Urothelium cell line (cell line): ENCODE data around the gene ARHGEF16.

Source experiments
- DNase-seq: peaks from one replicate; pipeline ENCODE4 v3.0.0; 2011; ENCODE audit warnings: low spot score, mixed read lengths
- FAIRE-seq: peaks from 2 replicates; lab custom pipeline; 2011; peaks lifted over from hg19 to GRCh38; lab: Jason Lieb, UNC

The ARHGEF16 gene

DNA sequence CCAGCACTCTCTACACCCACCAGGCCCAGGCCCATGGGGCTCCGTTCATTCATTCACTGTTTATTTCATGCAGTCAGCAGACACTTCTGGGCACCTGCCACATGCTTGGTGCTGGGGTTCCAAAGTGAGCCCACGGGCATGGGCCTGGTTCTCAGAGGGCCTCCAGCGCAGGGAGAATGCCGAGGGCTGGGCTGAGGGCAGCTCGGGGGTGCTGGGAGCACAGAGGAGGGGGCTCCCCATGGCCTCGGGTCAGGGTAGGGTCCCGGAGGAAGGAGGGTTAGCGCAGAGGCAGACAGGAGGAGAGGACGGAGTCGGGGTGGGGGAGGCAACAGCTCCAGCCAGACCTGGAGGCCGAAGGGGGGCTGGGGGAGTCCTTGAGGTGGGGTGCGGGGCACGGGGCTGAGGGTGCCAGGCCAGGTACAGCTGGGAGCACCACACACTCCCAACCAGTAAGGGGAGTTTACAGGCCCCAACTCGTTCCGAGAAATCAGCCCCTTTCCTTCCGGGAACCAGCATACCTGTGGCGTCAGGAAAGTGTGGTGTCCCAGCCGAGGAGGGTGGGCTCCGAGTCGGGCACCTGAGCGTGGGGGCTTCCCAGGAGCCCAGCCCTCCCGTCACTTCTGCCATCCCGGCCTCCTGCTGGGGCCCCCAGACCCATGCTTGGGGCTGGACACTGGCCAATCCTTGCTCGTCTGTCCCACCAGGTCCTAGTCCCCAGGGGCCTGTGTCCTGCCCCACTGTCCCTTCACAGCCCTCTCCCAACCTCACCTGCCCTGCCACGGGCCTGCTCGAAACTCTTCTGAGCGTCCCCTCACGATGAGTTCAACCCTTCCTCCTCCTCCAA is 10.8 kb downstream of the ARHGEF16 start:
- no peak for FAIRE-seq
- DNase-seq: no peak

DNA sequence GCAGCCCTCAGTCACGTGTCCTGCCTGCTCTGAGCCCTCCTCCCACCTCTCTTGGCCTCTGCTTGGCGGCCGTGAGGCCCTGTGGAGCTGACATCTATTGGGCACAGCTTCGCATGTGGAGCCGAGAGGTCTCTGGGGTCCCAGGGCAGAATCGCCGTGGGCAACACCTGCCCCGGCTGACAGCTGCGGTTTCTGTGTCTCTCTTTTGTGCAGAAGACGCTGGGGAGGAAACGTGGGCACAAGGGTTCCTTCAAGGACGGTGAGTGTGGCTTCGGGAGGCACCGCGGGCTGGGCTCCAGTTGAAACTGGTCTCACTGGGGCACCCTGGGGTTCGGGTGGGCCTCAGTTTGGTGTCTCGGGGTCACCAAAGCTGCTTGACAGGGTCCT is 11.5 kb downstream of the ARHGEF16 start:
- DNase-seq (no peak), FAIRE-seq (no peak)

DNA sequence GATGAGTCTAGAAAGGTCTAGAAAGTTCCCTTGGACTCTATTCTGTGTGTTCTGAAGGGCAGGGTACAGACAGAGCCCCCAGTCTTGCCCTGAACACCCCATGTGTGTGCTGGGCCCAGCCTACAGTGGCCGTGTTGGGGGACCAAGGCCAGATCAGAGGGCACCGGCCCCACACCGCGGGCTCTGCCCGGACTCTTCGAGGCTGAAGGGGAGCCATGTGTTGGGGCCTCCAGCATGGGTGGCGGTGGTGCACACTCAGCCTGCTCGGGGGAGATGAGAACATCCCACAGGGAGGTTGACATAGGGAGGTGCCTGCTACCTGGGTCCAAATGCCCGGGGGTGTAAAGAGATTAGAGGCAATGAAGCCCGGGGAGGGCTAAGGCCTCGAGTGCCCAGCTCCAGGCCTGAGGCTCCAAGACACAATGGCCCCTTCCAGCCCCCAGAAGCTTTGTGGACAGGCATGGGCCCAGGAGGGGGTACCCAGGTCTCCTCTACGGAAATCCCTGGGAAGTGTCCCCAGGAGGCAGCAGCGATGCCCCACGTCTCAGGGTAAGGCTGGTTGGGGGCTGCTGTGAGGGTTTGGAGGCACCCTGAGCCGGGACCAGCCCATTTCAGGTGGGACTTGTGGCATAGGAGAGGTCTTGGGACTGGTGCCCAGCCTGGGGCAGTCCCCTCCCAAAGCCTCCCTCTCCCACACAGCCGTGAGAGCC is 12.1 kb downstream of the ARHGEF16 start:
- FAIRE-seq (no peak), DNase-seq (no peak)

DNA sequence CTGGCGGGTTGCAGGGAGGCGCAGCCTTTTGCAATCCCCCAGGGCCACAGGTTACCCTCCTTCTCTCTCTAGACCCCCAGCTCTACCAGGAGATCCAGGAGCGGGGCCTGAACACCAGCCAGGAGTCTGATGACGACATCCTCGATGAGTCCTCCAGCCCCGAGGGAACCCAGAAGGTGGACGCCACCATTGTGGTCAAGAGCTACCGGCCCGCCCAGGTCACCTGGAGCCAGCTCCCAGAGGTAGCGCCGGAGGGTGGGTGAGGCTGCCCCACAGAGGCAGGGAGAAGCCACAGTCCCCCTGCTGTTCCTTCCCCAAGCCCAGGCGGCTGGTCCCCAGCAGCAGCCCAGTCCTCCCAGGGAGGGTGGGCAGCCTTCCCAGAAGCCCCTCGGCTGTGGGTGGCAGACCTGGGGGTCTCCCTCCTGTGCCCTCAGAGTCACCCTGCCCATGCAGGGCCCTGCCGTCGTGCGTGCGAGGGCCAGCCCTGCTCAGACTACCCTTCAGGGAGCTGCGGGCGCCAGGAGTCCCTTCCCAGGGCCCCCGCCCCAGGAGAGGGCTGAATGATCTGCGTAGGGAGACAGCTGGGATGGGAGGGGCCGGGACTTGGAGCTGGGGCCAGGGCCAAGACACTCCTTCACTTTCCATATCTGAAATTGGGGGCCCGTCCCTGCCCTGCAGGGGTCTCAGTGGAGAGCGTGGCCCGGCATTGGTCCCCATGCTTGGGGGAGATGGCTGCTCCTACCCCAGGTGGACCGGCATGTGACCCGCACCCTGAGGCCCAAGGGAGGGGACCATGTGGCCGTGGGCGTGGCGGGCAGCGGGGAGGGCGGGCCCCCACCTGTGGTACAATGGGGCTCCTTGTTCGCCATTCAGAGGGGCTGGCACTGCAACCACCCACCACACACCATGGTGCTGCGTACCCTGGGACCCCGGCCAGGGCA is 12.9 kb downstream of the ARHGEF16 start:
- no peak for FAIRE-seq
- DNase-seq: no peak

DNA sequence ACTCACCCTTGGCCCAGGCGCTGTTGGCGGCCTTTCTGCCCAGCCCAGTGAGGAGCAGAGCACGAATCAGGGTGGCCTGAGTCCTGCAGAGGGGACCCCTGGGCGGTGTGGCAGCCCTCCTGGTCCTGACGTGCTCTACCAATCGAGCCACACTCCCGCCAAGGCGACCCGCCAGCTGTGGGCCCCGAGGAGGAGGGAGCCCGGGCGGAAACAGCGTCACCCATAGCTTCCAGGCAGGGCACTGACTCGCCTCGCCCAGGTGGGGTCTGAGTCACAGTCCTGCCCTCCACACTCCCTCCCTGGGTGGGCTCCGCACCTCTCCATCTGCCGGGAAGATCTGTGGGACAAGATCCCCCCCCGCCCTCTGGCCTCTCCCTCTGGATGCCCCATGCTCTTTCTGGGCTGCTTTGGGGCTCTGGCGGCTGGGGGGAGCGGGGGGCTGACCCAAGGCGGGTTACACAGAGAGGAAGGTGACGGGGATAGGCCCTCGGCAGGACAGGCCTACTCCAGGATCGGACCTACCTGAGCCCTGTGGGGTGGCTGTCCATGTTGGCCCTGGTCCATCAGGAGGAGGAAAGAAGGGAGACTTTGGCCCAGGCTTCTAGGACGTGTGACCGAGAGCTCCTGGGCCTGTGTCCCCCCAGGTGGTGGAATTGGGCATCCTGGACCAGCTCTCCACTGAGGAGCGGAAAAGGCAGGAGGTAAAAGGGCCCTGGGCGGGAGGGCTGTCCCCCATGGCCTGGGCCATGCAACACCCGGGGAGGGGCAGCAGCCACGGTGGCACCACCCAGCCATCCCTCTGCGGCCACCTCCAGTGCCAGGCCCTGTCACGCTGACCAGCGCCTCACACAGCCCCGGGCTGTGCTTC is 14.0 kb downstream of the ARHGEF16 start:
- DNase-seq (peak; percentile 30), FAIRE-seq (no peak)

DNA sequence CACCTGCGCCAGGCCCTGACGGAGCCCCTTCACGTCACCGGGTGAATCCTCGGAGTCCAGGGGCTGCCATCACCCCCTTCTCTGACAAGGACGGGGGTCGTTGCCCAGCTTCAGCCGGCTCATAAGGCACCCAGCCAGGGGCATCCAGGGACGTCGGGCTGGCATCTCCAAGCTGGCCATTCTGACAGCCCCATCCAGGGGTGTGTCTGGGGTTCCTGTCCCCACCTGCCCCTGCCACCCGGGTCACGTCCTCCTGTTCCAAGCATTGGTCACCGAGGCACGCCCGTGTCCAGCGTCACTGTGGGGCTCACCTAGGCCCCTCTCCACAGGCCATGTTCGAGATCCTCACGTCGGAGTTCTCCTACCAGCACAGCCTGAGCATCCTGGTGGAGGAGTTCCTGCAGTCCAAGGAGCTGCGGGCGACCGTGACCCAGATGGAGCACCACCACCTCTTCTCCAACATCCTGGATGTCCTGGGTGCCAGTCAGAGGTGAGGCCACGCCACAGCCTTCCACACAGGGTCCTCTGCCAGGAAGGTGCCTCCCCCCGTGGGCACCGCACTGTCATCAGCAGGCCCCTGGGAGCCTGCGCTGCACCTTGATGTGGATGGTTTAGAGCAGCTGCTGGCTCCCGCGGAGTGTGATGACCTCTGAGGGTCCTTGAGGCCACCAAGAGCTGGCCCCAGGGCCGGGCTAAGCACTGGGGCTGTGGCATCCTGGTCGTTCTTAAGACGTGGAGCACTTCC is 14.8 kb downstream of the ARHGEF16 start:
- no peak for DNase-seq
- no peak for FAIRE-seq

DNA sequence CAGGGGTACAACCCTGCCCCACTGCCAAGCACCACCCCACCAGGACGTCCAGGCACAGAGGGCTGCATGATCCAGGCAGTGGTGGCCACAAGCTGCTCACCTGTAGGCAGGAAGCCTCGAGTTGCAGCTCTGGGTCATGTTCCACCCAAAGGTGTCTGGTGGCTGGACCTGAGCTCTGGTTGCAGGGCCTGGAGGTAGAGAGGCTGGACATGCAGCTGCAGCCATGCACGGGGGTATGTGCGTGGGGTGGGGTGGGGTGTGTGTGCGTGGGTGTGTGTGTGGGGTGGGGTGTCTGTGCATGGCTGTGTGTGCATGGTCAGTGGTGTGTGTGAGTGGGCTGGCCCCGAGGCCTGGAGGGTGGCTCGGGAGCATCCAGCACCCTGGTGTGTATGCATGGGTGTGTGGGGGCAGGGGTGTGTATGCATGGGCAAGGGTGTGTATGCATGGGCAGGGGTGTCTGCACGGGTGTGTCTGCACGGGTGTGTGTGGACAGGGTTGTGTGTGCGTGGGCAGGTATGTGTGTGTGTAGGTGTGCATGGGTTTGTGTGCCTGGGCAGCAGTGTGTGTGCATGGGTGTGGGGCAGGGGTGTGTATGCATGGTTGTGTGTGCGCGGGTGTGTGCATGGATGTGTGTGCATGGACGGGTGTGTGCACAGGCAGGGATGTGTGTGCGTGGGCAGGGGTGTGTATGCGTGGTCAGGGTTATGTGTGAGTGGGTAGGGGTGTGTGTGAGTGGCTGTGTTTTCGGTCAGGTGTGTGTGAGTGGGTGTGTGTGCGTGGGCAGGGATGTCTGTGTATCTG is 15.6 kb downstream of the ARHGEF16 start:
- no peak for DNase-seq
- FAIRE-seq: peak; percentile 58

DNA sequence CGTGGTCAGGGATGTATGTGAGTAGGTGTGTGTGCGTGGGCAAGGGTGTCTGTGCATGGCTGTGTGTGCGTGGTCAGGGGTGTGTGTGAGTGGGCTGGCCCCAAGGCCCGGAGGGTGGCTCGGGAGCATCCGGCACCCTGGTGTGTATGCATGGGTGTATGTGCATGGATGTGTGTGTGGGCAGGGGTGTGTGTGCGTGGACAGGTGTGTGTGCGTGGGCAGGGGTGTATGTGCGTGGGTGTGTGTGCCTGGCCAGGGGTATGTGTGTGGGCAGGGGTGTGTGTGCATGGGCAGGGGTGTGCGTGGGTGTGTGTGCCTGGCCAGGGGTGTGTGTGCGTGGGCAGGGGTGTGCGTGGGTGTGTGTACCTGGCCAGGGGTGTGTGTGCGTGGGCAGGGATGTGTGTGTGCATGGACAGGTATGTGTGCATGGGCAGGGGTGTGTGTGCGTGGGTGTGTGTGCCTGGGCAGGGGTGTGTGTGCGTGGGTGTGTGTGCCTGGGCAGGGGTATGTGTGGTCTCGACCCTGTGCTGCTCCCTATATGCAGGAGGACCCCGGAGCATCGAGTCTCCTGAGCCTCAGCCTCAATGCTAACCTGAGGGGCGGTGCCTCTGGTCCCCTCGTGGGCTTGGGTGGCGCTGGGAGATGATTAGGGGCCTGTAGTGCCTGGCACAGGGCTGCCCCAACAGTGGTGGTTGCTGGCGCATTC is 16.3 kb downstream of the ARHGEF16 start:
- peak; percentile 92 for FAIRE-seq
- DNase-seq: no peak

DNA sequence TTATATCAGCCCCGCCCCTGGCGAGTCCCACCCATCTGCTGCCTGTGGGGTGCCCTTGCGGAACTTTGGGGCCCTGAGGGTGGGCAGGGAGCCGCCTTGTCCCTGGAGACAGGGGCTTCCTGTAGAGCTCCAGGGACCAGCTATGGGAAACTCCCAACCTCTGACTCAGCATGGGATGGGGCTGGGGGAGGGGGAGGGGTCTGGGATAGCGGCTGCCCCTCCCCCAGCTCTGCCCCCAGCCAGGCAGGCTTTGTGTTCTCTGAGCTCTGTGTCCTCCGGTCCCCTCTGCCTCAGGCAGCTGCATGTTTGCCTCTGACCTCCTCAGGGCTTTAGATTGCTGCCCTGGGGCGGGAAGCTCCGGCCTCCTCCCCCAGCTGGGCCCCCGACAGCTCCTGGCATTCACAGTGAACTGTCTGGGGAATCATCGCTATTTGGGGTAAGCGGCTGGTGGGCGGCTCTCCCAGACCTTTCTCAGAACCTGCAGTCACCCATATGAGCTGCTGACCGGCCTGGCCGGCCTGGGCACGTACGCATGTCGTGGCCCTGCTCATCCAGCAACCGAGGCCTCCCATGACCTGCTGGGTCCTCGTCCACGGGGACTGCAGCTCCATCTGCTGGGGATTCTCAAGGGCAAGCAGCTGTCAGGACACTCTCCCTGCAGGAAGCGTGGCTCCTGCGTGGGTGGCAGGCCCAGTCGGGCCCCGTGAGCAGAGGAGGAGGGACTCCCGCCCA is 17.1 kb downstream of the ARHGEF16 start:
- FAIRE-seq (no peak), DNase-seq (peak; percentile 50)

DNA sequence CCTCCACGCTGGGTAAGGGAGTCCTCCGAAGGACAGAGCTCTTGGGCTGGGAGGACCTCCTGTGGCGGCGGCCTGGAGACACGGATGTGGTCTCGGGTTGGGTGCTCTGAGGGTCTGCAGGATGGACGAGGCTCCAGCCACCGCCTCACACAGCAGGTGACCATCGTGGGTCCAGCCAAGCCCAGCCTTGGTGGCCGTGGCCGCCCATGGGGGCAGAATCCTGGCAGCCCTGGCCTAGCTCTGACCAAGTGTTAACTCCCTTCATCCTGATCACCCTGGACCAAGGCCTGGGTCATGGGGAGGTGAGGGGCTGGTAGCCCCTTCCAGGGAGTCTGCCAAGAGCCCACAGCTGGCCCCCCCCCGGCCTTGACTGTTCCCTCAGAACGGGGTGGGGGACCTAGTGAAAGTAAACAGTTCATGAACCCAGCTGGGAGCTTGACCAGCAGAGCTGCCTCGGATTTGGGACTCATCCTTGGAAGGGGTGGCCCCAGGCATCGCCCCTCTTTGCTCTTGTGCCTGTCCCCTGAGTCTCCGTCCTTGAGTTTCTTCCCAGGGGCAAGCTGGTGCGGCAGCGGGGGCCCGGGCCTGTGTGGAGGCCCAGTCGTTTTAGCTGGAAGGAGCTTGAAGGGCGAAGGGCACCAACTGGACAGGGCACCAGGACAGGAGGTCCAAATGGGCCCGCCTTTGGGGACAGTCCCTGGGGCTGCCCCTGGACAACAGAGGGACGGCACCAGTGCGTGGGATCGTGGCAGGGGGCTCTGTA is 17.8 kb downstream of the ARHGEF16 start:
- DNase-seq (no peak), FAIRE-seq (no peak)

DNA sequence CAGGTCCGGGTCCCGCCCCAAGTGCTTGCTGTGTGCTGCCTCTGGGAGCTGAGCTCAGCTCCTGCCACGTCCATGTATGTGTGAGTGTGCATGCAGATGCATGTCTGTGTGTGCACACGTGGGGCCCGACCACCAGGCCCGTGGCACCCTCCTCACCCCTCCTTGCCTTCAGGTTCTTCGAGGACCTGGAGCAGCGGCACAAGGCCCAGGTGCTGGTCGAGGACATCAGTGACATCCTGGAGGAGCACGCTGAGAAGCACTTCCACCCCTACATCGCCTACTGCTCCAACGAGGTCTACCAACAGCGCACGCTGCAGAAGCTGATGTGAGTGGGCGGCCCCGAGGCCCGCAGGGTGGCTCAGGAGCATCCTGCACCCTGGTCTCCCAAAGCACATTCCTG is 18.4 kb downstream of the ARHGEF16 start:
- FAIRE-seq (no peak), DNase-seq (no peak)

DNA sequence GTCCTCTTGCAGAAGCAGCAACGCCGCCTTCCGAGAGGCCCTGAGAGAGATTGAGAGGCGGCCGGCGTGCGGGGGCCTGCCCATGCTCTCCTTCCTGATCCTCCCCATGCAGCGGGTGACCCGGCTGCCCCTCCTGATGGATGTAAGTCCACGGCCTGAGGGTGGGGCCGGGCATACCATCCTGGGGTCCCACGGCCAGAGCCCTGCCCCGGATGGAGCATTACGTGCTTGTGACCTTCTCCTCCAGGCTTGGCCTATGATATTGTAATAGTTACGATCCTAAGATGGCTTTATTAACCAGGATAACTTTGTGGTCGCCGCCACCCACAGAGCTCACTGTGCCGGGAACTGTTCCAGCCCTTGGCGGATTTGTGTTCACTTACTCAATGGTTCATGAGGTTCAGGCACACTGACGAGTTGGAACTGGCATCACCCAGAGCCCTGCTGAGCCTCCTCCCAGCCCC is 18.9 kb downstream of the ARHGEF16 start:
- FAIRE-seq (no peak), DNase-seq (peak; percentile 51)

DNA sequence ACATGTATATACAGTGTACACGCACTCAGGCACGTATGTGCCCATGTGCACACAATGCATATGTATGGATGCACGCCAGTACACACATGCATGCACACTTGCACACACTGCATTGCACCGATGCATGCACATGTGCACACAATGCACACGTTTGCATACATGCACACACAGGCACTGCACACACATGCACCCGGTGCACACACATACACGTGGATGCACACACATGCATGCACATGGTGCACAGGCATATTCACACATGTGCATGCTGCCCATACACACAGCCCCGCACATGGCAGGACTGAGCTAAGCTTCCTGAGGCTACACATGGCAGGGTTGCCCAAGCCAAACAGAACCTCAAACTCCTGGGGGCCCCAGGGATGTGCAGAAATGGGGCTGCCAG is 19.6 kb downstream of the ARHGEF16 start:
- no peak for FAIRE-seq

DNA sequence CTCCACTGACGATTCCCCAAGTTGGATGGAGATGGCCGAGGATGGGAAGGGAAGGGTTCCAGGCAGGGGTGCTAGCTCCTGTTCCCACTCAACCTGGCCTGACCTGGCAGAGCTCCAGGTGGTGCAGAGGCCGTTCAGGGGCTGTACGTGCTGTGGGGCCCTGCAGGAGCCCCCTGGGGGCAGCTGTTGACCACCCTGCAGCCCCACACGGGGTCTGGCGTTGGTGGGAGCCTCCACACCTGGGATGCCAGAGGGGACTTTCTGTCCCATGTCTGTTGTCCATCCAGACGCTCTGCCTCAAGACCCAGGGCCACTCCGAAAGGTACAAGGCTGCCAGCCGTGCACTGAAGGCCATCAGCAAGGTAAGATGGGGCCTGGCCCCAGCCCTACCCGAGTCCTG is 20.0 kb downstream of the ARHGEF16 start:
- no peak for FAIRE-seq

More for the DNA sequence above, 19.6 kb downstream of the ARHGEF16 start:
- DNase-seq: no peak

DNA sequence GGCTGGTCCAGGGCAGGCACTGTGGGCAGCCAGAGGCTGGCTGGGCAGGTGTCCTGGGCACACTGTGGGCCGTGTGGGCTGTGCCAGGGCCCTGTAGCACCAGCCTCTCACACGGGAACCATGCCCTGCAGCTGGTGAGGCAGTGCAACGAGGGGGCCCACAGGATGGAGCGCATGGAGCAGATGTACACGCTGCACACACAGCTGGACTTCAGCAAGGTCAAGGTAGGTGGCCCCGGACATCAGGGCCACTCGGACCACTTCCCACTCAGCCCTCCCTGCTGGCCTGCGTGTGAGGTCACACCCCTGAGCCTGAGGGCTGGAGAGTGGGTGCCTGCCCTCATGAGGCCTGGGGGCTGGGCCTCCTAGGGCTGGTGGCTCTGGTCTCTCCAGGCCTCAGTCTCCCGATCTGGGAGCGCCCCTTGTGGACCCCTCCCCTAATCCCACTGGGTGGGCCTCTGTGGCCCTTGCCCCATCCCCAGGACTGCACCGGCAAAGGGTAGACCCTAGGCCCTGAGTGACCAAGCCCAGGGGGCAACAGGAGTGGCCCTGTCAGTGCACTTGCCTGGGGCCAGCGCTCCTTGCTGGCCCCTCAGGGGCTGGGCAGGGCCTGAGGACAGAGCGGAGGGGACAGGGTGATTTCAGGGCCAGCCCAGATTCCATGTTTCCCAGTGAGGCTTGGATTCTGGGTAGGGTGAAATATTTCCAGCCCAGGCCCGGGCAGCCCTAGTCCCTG is 21.5 kb downstream of the ARHGEF16 start:
- no peak for FAIRE-seq

More for the DNA sequence above, 20.0 kb downstream of the ARHGEF16 start:
- no peak for DNase-seq

DNA sequence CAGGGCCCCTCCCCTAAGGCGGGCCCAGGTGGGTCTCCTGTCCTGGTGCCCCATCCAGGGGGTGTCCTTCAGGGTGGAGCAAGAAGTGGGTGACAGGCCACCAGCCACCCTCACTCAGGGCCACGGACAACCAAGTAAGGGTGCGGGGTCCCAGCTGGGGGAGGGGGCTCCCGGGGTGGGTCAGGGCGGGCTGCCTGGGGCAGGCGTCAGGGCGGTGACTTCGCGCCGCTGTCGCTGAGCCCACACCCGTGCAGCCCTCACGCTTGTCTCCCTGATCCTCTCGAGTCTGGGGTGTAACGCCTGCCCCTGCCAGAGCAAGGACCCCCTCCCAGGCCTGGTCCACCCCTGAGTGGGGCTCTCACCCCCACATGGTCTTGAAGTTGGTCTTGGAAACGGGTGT is 22.2 kb downstream of the ARHGEF16 start:
- FAIRE-seq (no peak), DNase-seq (no peak)

More for the DNA sequence above, 21.5 kb downstream of the ARHGEF16 start:
- DNase-seq: no peak
